CD1c-positive myeloid dendritic cell (primary cell): ENCODE results near the gene KHDRBS2.

Experiments
- DNase-seq: peaks from one replicate; pipeline ENCODE4 v3.0.0-alpha.2; 2016; ENCODE audit errors: extremely low spot score

The KHDRBS2 gene

GRCh38 chr6:62175195-62175594 lies 110.8 kb downstream of the KHDRBS2 start:
- no peak for DNase-seq

- no peak for DNase-seq
Measured at GRCh38 chr6:62174548-62174947, 111.5 kb downstream of the KHDRBS2 start.

- DNase-seq: no peak
Measured at GRCh38 chr6:62167736-62168135, 118.3 kb downstream of the KHDRBS2 start.

- no peak for DNase-seq
Measured at GRCh38 chr6:62162858-62163257, 123.2 kb downstream of the KHDRBS2 start.

- no peak for DNase-seq
Measured at GRCh38 chr6:62152796-62153195, 133.2 kb downstream of the KHDRBS2 start.

- peak; percentile 2 for DNase-seq
Measured at GRCh38 chr6:62150048-62150663, 135.9 kb downstream of the KHDRBS2 start.

GRCh38 chr6:62146954-62147853 lies 138.8 kb downstream of the KHDRBS2 start:
- no peak for DNase-seq

GRCh38 chr6:62129127-62129526 lies 156.9 kb downstream of the KHDRBS2 start:
- no peak for DNase-seq

GRCh38 chr6:62119401-62119800 lies 166.6 kb downstream of the KHDRBS2 start:
- DNase-seq: no peak

- no peak for DNase-seq
Measured at GRCh38 chr6:62103186-62103859, 182.7 kb downstream of the KHDRBS2 start.

- DNase-seq: no peak
Measured at GRCh38 chr6:62102387-62102786, 183.6 kb downstream of the KHDRBS2 start.

- DNase-seq: no peak
Measured at GRCh38 chr6:62090442-62091229, 195.4 kb downstream of the KHDRBS2 start.

- no peak for DNase-seq
Measured at GRCh38 chr6:62089781-62090180, 196.2 kb downstream of the KHDRBS2 start.

- DNase-seq: no peak
Measured at GRCh38 chr6:62086047-62086446, 200.0 kb downstream of the KHDRBS2 start.

GRCh38 chr6:62075869-62076268 lies 210.2 kb downstream of the KHDRBS2 start:
- no peak for DNase-seq

- DNase-seq: no peak
Measured at GRCh38 chr6:62059901-62060300, 226.1 kb downstream of the KHDRBS2 start.

GRCh38 chr6:62057300-62057699 lies 228.7 kb downstream of the KHDRBS2 start:
- no peak for DNase-seq

- DNase-seq: no peak
Measured at GRCh38 chr6:62045502-62045901, 240.5 kb downstream of the KHDRBS2 start.

- DNase-seq: no peak
Measured at GRCh38 chr6:62043084-62043483, 242.9 kb downstream of the KHDRBS2 start.

GRCh38 chr6:62042429-62042828 lies 243.6 kb downstream of the KHDRBS2 start:
- no peak for DNase-seq

- DNase-seq: no peak
Measured at GRCh38 chr6:62039605-62040004, 246.4 kb downstream of the KHDRBS2 start.

- no peak for DNase-seq
Measured at GRCh38 chr6:62037445-62037844, 248.6 kb downstream of the KHDRBS2 start.
